Activated gamma-delta T cell treated with Interleukin-2 at 50 U/mL for 16 hours (primary cell): ENCODE measurements around the gene RNF31.
"Not testable (repeated sequence)": the region's sequence is repeated elsewhere in the genome, so short reads cannot be mapped to it uniquely, and the experiment has no call there.

ENCODE experiments used
- DNase-seq: peaks from one replicate; pipeline ENCODE4 v3.0.0-alpha.2; 2020

Gene RNF31

GRCh38 chr14:24146978-24147760 is at the start of gene RNF31:
TSS of gene RNF31 (plus strand) at chr14:24147498. CDS start at chr14:24147699, 201 bp downstream.
- DNase-seq: peak; percentile 98

- DNase-seq: no peak
Measured at GRCh38 chr14:24098229-24098926, 48.9 kb upstream of the RNF31 start.

- DNase-seq: no peak
Measured at GRCh38 chr14:24098927-24099813, 48.1 kb upstream of the RNF31 start.

GRCh38 chr14:24100197-24100981 is 46.9 kb upstream of the RNF31 start:
- DNase-seq: no peak

- no peak for DNase-seq
Measured at GRCh38 chr14:24100982-24101494, 46.3 kb upstream of the RNF31 start.

GRCh38 chr14:24102357-24103048 is 44.8 kb upstream of the RNF31 start:
- no peak for DNase-seq

- no peak for DNase-seq
Measured at GRCh38 chr14:24103451-24103850, 43.8 kb upstream of the RNF31 start.

GRCh38 chr14:24105609-24106239 is 41.6 kb upstream of the RNF31 start:
- not testable (repeated sequence) for DNase-seq

- no peak for DNase-seq
Measured at GRCh38 chr14:24106672-24107271, 40.5 kb upstream of the RNF31 start.

- DNase-seq: no peak
Measured at GRCh38 chr14:24108336-24108874, 38.9 kb upstream of the RNF31 start.

GRCh38 chr14:24110060-24110459 is 37.2 kb upstream of the RNF31 start:
- DNase-seq: no peak

GRCh38 chr14:24110523-24110922 is 36.8 kb upstream of the RNF31 start:
- DNase-seq: no peak

- DNase-seq: no peak
Measured at GRCh38 chr14:24113379-24113800, 33.9 kb upstream of the RNF31 start.

- peak; percentile 74 for DNase-seq
Measured at GRCh38 chr14:24113801-24114531, 33.3 kb upstream of the RNF31 start.

GRCh38 chr14:24114532-24115421 is 32.5 kb upstream of the RNF31 start, which contains the start of the genes DCAF11 and NRL:
TSS of gene DCAF11 (plus strand) at chr14:24114777. CDS start at chr14:24115595, 818 bp downstream.
TSS of gene NRL (minus strand) at chr14:24114949. CDS start at chr14:24082848, 32,101 bp downstream.
- DNase-seq: peak; percentile 98

- no peak for DNase-seq
Measured at GRCh38 chr14:24115422-24116127, 31.7 kb upstream of the RNF31 start.

- no peak for DNase-seq
Measured at GRCh38 chr14:24116128-24116814, 31.0 kb upstream of the RNF31 start.
